HEK293T (cell line): ENCODE data around the gene NELFA.
A peak's percentile ranks its signal among the peaks of the same experiment; 100 is the strongest.

Source experiments
- CTCF ChIA-PET: fragments of 350-600 bp; formaldehyde crosslinking; extraction: SDS; loops from one replicate; lab custom pipeline; 2021; ENCODE audit warnings: antibody characterized with exemption, inconsistent platforms; lab: Yijun Ruan, JAX
- POLR2A ChIA-PET: fragments of 350-600 bp; formaldehyde crosslinking; extraction: SDS; loops from one replicate; lab custom pipeline; 2020; ENCODE audit warnings: antibody characterized with exemption, inconsistent platforms; lab: Yijun Ruan, JAX
- DNase-seq: peaks from one replicate; pipeline ENCODE4 v3.0.0; 2012; ENCODE audit warnings: mixed read lengths; ENCODE audit errors: extremely low spot score
- ARNT ChIP-seq: fragments of 450-650 bp; IDR thresholded peaks from 2 replicates; pipeline ENCODE4 v1.6.1; 2017; ENCODE audit warnings: mild to moderate bottlenecking
- BHLHE40 ChIP-seq: fragments of 450-650 bp; IDR thresholded peaks from 2 replicates; pipeline ENCODE4 v1.6.1; 2016; ENCODE audit warnings: mild to moderate bottlenecking, moderate library complexity, borderline replicate concordance
- CTBP1 ChIP-seq: fragments of 450-650 bp; IDR thresholded peaks from 2 replicates; pipeline ENCODE4 v1.6.1; 2016; ENCODE audit warnings: borderline replicate concordance
- ELF4 ChIP-seq: fragments of 450-650 bp; IDR thresholded peaks from 2 replicates; pipeline ENCODE4 v1.6.1; 2017; ENCODE audit warnings: antibody characterized with exemption
- FOXA1 ChIP-seq: fragments of 450-650 bp; IDR thresholded peaks from 2 replicates; pipeline ENCODE4 v1.6.1; 2016; ENCODE audit warnings: mild to moderate bottlenecking
- FOXK2 ChIP-seq: fragments of 450-650 bp; IDR thresholded peaks from 2 replicates; pipeline ENCODE4 v1.6.1; 2016; ENCODE audit warnings: mild to moderate bottlenecking
- FOXM1 ChIP-seq: fragments of 450-650 bp; IDR thresholded peaks from 2 replicates; pipeline ENCODE4 v1.6.1; 2017; ENCODE audit warnings: mild to moderate bottlenecking, borderline replicate concordance
- HDGF ChIP-seq: fragments of 450-650 bp; IDR thresholded peaks from 2 replicates; pipeline ENCODE4 v1.6.1; 2017; ENCODE audit warnings: antibody characterized with exemption, borderline replicate concordance
- L3MBTL2 ChIP-seq: fragments of 450-650 bp; conservative IDR thresholded peaks from 2 replicates; pipeline ENCODE4 v1.6.1; 2016; ENCODE audit warnings: mild to moderate bottlenecking
- LEF1 ChIP-seq: fragments of 450-650 bp; IDR thresholded peaks from 2 replicates; pipeline ENCODE4 v1.6.1; 2017; ENCODE audit warnings: mild to moderate bottlenecking, borderline replicate concordance
- NFRKB ChIP-seq: fragments of 450-650 bp; IDR thresholded peaks from 2 replicates; pipeline ENCODE4 v1.6.1; 2016; ENCODE audit warnings: mild to moderate bottlenecking, moderate library complexity
- PKNOX1 ChIP-seq: fragments of 450-650 bp; IDR thresholded peaks from 2 replicates; pipeline ENCODE4 v1.6.1; 2016
- SP1 ChIP-seq: fragments of 450-650 bp; IDR thresholded peaks from 2 replicates; pipeline ENCODE4 v1.6.1; 2017
- SUZ12 ChIP-seq: fragments of 450-650 bp; IDR thresholded peaks from 2 replicates; pipeline ENCODE4 v1.6.1; 2016; ENCODE audit warnings: mild to moderate bottlenecking
- TARDBP ChIP-seq: fragments of 450-650 bp; IDR thresholded peaks from 2 replicates; pipeline ENCODE4 v1.6.1; 2016
- ZNF384 ChIP-seq: fragments of 450-650 bp; IDR thresholded peaks from 2 replicates; pipeline ENCODE4 v1.6.1; 2016

NELFA gene

GRCh38 chr4:2008921-2009650 is at the start of gene NELFA:
Gene NELFA (minus strand): TSS chr4:2008974. CDS start chr4:2008959, 15 bp downstream.
- ChIA-PET POLR2A (interaction anchor here (0.6 to 2.1 kb wide), 20 partner anchors 9 to 288 kb away, joined by 3 to 10 read pairs (median 4); partner anchors contain the start of genes HAUS3, POLN, TACC3 and TMEM129), CTCF (interaction anchor here (0.8 to 1.3 kb wide), 3 partner anchors 25 to 168 kb away, joined by 3 read pairs; no protein-coding TSS in a partner anchor)
- DNase-seq = peak; percentile 95
- TF ChIP-seq ELF4 (no peak; the same call in 1 of the 2 replicates), L3MBTL2 (peak; percentile 44), FOXK2 (no peak)

GRCh38 chr4:2057382-2058065 is 48.8 kb upstream of the NELFA start:
- POLR2A ChIA-PET = no interaction called here
- no peak for DNase-seq
- CTCF ChIA-PET = no interaction called here
- TF ChIP-seq LEF1 = no peak

DNA sequence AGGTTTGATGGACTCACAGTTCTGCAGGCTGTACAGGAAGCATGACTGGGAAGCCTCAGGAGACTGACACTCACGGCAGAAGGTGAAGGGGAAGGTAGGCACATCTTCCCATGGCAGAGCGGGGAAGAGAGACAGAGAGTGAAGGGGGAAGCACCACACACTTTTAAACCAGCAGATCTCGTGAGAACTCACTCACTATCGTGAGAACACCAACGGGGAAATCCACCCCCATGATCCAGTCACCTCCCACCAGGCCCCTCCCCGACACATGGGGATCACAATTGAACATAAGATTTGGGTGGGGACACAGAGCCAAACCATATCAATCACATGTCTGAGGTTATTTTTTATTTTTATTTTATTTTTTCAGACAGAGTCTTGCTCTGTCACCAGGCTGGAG is 45.4 kb upstream of the NELFA start:
- ChIA-PET CTCF (no interaction called here), POLR2A (no interaction called here)
- TF ChIP-seq CTBP1 = no peak
- no peak for TF ChIP-seq LEF1
- no peak for TF ChIP-seq BHLHE40
- DNase-seq = no peak

DNA sequence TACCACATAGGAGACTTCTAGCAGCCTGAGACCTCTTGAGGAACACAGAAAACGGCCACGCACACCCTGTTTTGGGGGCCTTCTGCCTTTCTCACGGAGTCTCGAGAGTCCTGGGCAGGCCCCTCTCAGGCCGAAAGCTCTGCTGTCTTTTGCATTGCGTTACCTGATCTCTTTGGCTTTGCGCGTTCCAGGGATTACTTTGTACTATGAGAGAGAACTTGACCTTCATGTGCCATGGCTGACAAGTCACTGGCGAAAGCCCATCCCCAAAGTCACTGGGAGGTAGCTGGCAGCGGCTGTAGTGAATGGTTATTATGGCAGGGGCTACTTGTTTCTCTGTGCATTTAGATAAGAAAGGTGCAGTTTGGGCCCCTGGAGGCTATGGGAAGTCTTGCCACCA is 42.3 kb upstream of the NELFA start:
- DNase-seq = no peak
- TF ChIP-seq SP1 = no peak
- no peak for TF ChIP-seq HDGF
- POLR2A ChIA-PET = interaction anchor here (1.9 kb wide), 1 partner anchor 42 kb away, joined by 4 read pairs; no protein-coding TSS in a partner anchor
- CTCF ChIA-PET = no interaction called here

- no peak for DNase-seq
- no peak for TF ChIP-seq FOXA1
- TF ChIP-seq L3MBTL2 = no peak
- no peak for TF ChIP-seq CTBP1
- ChIA-PET CTCF (no interaction called here), POLR2A (no interaction called here)
Measured at GRCh38 chr4:2049811-2050210, 41.0 kb upstream of the NELFA start.

GRCh38 chr4:2049381-2049780 is 40.6 kb upstream of the NELFA start:
- CTCF ChIA-PET = no interaction called here
- no peak for DNase-seq
- TF ChIP-seq ELF4 (no peak), ARNT (no peak), FOXK2 (no peak), NFRKB (no peak), SUZ12 (no peak), PKNOX1 (no peak), CTBP1 (no peak), HDGF (no peak), L3MBTL2 (no peak), ZNF384 (no peak), SP1 (no peak), TARDBP (no peak), FOXM1 (no peak), LEF1 (no peak), BHLHE40 (no peak), FOXA1 (no peak)
- POLR2A ChIA-PET = no interaction called here

DNA sequence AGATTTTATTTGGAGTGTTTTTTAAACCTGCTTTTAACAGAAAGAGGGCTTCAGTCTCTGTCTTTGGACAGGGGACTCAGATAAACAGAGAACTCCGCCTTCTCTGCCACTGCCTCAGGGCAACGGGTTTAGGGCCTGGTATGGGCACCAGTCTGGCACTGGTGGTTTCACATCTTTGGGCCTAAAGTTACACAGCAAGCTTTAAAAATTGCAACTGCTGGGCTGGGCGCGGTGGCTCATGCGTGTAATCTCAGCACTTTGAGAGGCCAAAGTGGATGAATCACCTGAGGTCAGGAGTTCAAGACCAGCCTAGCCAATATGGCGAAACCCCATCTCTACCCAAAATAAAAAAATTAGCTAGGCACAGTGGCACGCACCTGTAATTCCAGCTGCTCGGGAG is 40.1 kb upstream of the NELFA start:
- ChIA-PET POLR2A (no interaction called here), CTCF (no interaction called here)
- no peak for DNase-seq
- TF ChIP-seq FOXK2 (no peak), FOXM1 (no peak), PKNOX1 (no peak), BHLHE40 (no peak), LEF1 (no peak), TARDBP (no peak)
